ENCODE results near the gene NELFB.

- TF ChIP-seq, protein P1, sequence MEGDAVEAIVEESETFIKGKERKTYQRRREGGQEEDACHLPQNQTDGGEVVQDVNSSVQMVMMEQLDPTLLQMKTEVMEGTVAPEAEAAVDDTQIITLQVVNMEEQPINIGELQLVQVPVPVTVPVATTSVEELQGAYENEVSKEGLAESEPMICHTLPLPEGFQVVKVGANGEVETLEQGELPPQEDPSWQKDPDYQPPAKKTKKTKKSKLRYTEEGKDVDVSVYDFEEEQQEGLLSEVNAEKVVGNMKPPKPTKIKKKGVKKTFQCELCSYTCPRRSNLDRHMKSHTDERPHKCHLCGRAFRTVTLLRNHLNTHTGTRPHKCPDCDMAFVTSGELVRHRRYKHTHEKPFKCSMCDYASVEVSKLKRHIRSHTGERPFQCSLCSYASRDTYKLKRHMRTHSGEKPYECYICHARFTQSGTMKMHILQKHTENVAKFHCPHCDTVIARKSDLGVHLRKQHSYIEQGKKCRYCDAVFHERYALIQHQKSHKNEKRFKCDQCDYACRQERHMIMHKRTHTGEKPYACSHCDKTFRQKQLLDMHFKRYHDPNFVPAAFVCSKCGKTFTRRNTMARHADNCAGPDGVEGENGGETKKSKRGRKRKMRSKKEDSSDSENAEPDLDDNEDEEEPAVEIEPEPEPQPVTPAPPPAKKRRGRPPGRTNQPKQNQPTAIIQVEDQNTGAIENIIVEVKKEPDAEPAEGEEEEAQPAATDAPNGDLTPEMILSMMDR (optimal IDR thresholded peaks at IDR 0.05 in 1 of 3, IDR thresholded peaks at IDR 0.05 in 1 of 3, conservative IDR thresholded peaks at IDR 0.05 in 1 of 3; ENCODE audit: extremely low read depth in 1 of 3, insufficient read depth in 2 of 3, low read length in 3 of 3) = no peak
- no peak for TF ChIP-seq EZH2 (IDR thresholded peaks at IDR 0.05; ENCODE audit: low read length)
Observed at GRCh38 chr9:137310189-137311052, 55.3 kb downstream of the NELFB start.
